ENCODE results near the gene TBX2. TPM values are rescaled to one million over a fixed set of nuclear protein-coding genes. Genes with fewer than 3 reads are reported as not detected.
A peak's percentile ranks its signal among the peaks of the same experiment; 100 is the strongest.
"Not testable (repeated sequence)": the region's sequence is repeated elsewhere in the genome, so short reads cannot be mapped to it uniquely, and the experiment has no call there.

Gene TBX2
- total RNA-seq, 1 donor from 2014 or later = 2.5 TPM

DNA sequence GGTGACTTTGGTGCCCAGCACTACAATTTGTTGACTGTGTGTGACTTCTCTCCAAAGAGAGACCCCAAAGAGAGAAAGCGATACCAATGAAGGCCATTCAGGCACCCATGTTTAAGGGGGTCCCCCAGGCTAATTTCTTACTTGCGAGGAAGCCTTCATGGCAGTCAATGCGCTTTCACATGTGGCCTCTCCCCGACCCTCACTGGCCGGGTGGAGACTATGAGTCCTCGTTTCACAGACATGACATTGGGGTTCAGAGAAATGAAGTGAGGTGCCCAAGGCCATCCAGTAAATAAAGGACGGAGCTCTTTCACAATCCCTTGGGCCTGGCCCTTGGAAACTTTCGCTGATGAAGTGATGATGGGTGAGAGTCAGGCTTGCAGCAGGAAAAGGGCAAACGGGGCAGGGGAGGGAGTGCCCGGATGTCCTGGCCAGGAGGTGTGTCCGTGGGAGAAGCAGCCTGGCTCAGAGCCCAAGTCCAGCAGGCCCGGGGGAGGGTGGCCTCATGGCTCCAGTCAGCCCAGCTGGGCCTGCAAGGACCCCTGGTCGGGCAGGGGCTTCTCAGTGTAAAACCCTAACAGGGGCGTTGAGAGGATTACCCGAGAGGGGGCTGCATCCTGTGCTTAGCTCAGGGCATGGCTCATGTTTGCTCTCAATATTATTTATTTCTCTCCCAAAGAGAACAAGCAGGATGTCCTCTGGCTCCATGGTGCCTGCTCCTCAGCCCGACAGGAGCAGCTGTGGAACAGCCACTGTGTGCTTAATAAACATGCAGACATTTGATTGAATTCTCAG, 14.7 kb downstream of the TBX2 start:
- no peak for DNase-seq

DNA sequence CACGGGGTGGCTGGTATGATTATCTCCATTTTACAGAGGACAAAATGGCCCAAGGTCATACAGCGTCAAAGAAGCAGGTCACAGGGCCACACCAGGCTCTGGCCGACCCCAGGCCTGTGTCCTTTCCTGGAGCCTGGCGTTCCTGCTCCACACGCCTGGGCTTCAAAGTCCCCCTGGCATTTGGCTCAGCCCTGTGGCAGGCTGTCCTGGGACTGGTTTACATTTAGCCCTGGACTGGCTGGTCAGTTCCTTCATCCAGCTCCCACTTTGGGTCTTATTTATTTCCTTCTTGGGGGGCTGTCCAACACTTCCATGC, 15.3 kb downstream of the TBX2 start:
- no peak for DNase-seq

DNA sequence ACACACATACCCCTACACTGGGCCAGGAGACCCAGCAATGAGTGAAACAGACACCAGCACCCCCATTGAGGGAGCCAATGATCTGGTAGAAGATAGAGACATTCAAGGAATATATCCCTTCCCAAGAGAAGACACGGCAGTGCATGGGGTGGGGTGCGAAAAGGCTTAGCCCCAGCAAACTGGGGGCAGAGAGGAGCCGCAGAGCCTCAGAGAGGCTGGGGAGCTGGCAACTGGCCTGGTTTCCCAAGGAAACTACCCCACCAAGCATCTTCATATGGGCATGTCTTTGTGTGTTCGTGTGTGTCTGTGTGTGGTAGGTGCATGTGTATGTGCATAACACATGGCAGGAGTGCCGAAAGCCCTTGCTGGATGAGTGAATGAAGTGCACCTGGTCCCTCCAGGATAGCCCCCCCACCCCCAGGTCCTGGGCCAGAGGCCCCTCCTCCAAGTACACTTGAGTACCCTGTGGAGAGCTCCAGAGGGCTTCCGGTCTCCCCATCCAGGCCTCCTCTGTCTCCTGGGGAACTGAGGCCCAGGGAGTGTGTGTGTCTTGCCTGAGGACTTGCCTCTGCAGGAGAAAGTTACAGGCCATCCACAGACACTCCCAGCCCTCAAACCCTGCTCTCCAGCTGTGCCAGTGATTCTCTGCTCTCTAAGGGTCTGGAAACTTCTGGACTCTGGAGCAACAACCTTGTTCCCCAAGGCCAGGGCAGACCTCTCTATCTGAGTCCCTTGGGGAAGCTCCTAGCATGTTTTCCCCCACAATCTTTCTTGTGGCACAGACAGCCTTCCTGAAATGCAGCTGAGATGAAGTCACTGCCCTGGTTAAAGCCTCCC, 15.9 kb downstream of the TBX2 start:
- DNase-seq = no peak

DNA sequence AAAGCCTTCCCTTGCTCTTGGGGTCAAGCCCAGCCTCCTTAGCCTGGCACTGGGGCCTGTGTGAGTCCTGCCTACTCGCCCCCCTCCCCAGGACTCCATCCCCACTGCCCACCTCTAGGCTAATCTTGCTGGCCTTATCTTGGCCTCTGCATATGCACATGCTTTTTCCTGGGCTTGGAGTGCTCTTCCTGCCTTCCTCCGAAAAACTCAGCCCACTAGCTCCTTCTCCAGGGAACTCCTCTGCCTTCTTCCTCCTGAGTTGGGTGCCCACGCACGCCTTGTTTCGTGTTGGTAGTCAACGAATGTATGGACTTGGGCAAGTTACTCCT, 16.5 kb downstream of the TBX2 start:
- no peak for DNase-seq

DNA sequence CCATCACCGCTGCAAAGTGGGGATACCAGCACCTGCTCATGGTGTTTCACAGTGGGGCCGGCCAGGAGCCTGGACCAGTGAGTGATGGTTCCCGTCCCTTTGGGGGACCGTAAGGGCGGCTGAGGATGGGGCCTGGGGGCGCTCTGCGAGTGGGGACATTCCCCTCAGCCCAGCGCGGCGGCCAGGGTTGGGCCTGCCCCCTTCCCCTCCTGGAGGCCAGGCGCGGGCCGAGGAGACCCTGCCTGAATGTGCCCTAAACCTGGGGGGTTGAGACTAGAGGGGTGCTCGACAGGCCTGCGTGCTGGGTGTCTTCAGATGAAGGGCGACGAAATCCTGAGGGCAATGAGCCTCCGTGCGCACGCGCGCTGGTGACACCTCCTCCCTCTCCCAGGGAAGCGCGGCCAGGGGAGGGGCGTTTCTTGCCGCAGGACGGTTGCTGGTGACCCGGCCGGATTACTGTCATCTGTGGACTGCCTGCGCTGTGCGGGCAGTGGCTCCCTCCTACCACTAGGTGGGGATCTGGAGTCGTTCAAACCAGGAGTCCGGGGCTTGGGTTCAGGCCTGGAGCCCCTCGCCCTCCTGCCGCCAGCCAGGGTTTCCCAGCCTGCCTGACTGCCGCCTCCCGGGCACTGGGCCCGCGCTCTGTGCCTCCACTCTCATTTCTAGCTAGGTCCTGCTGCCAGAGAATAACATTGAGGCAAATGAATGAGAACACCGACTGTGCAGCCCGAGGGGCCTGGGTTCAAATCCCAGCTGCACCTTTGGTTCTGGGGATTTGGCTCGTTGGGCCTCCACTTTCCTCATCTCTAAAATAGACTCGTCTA, 17.1 kb downstream of the TBX2 start:
- peak; percentile 68 for DNase-seq

DNA sequence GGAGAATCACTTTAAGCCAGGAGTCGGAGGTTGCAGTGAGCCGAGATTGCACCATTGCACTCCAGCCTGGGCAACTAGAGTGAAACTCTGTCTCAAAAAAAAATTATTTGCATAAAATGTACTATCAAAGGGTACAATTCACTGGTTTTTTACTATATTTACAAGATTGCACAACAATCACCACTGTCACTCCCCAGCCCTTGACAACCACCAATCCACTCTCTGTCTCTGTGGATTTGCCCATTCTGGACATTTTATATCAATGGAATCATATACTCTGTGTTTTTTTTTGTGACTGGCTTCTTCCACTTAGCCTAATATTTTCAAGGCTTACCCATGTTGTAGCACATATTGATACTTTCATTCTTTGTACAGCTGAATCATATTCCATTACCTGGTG, 18.8 kb downstream of the TBX2 start:
- DNase-seq = no peak

DNA sequence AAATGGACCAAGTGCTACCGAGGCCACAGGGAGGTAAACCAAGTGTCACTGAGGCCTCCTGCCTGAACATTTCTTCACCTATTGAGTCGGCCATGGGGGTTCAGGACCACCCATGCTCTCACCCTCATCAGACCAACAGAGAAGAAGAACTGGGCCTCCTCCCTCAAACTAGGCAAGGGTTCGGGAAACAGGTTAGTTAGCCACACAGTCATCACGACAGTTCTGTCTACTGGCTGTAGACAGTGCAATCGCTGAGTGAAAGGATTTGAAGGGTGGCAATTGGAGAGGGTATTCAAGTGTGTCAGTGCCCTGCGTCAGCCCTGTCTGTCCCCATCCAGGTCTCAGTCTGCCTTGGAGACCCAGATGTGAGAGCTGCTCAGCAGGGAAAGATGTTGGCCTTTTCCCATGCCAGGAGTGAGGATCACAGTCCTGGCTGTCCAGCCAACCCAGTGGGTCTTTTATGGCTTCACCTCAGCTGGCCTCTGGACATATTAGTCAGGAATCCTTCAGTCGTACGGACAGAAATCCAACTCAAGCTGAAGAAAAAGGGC, 19.9 kb downstream of the TBX2 start:
- DNase-seq = no peak

DNA sequence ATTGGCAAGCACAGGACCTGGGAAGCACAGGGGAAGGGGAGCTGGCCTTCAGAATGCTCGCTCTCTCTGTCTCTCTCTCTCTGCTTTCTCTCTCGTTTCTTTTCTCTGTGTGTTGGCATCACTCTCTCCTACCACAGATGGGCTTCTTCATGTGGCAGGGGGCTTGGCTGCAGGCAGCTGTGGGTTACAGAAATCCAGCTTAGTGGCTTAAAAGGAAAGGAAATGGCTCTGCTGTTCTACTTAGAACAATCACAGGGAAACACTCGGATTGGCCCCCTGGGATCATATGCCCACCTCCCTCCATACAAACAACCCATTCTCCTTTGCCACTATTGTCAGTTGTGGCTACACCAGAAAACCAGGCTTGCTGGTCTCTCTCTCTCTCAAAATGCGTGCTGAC, 20.4 kb downstream of the TBX2 start:
- DNase-seq = no peak

DNA sequence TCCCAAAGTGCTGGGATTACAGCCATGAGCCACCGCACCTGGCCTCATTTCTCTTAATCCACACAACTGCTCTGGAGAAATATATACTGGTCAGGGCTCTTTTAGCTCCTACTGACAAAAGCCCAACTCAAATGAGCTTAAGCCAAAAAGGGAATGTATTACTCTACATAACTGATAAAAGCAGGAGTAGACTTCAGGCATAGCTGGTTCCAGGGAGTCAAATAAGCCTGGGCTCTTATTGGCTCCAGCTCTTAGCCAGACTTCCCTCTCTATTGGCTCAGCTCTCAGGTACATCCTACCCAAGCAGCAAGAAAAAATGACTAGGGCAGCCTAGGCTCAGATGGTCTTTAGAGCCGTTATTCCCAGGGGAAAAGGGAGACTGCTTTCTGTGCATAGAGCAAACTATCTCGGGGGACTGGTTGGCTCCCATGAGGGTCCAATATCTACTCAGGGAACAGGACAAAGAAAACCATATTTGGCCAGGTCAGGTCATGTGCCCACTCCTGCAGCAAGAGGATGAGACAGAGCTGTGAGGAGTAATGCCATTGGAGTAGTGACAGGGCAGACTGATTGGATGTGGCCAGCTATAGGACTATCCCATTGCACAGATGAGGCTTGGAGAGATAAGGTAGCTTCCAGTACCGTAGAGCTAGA, 21.2 kb downstream of the TBX2 start:
- no peak for DNase-seq

DNA sequence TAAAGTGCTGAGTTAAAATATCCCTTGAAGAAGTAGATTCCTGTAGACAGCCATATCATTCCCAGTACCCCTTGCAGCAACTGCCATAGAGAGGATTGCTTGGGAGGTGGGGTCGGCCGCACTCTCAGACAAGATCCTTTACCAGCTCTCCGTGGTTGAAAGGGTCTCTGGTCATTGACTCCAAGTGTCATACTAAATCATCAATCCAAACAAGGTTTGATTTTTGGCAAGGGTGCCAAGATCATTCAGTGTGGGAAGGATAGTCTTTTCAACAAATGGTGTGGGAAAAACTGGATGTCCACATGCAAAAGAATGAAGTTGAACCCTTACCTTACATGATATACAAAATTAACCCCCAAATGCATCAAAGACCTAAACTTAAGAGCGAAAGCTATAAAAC, 21.8 kb downstream of the TBX2 start:
- no peak for DNase-seq

DNA sequence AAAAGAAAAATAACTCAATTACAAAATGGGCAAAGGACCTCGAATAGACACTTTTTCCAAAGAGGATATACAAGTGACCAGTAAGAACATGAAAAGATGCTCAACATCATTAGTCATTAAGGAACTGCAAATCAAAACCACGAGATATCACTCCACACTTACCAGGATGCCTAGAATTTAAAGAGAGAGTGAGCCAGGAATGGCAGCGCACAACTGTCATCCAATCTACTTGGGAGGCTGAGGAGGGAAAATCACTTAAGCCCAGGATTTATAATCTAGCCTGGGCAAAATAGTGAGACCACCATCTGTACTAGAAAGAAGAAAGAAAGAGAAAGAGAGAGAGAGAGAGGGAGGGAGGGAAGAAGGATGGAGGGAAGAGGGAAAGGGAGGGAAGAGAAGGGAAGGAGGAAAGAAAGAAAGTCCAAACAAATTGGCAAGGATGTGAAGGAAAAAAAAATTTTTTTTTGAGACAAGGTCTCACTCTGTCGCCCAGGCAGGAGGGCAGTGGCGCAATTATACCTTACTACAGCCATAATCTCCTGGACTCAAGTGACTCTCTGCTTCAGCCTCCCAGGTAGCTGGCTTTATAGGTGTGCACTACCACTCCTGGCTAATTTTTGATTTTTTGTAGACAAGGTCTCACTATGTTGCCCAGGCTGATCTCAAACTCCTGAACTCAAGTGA, 22.6 kb downstream of the TBX2 start:
- no peak for DNase-seq

DNA sequence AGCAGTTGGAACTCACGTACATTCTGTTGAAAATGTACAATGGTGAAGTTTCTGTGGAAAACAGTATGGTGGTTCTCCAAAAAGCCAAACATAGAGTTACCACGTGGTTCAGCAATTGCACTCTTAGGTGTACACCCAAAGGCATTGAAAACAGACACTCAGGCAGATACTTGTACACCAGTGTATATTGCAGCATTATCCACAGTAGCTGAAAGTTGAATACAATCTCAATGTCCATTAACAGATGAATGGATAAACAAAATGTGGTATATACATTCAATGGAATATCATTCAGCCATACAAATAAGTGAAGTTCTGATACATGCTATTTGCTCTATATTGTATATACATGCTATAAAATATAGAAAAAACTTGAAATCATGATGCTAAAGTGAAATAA, 23.2 kb downstream of the TBX2 start:
- no peak for DNase-seq

DNA sequence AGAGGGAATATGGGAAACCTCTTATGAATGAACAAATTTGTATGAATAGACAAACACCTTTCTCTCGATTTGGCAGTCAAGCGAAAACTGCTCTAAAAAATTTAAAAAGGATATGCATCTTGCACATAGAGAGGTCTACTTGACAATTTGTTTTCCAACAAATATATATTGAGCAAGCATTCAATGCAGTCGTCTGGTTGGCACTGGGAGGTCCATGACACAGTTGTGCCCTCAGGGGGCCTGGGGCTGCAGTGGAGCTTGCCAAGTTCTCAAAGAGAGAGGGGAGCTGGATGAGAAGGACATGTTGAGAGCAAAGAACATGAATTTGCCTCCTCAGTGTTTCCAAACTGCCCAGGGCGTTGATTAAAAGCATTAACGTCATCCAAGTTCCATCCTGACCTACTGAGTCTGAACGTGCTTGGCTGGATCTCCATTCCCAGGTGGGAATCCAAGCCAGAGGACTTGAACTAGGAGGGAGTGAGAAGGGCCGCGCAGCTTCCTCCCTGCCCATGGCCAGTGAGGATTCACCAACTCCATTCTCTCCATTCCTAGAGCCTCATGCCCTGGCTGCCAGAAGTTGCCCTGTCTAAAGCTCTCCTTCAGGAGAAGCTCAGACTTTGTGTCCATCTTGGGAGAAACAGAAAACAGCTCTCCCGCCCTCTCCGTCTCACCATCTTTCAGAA, 24.5 kb downstream of the TBX2 start:
- no peak for DNase-seq

DNA sequence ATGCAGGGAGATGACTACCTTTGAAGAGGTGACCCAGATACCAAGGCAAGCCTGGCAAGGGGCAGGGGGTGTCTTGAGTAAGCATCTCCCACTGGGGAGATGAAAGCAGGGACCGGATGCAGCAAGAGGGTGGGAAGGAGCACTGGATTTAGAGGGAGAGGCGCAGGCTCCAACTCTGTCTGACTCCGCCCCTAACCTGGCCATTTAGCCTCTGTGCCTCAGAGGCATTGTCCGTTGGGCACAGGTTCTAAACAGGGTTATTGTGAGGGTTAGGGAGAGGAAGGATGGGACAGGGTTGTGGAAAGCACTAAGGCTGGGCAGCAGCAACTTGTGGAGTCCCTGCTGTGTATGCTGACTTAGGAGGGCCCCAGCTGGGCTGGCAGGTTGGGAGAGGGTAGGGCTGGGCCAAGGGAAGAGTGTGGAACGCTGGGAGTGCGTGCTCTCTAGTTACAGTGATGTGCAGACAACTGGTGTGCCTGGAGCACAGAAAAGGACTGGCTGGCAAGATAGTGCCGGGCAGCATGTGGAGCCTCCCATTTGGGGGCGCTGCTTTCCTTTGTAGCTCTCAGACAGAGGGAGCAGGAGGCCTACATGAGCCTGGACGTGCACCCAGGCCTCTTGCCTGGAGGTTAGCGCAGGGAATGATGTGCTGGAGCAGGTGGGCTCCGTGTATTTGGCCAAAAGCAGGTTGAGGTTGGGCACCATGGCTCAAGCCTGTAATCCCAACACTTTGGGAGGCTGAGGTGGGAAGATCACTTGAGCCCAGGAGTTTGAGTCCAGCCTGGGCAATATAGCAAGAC, 26.2 kb downstream of the TBX2 start:
- DNase-seq = no peak

DNA sequence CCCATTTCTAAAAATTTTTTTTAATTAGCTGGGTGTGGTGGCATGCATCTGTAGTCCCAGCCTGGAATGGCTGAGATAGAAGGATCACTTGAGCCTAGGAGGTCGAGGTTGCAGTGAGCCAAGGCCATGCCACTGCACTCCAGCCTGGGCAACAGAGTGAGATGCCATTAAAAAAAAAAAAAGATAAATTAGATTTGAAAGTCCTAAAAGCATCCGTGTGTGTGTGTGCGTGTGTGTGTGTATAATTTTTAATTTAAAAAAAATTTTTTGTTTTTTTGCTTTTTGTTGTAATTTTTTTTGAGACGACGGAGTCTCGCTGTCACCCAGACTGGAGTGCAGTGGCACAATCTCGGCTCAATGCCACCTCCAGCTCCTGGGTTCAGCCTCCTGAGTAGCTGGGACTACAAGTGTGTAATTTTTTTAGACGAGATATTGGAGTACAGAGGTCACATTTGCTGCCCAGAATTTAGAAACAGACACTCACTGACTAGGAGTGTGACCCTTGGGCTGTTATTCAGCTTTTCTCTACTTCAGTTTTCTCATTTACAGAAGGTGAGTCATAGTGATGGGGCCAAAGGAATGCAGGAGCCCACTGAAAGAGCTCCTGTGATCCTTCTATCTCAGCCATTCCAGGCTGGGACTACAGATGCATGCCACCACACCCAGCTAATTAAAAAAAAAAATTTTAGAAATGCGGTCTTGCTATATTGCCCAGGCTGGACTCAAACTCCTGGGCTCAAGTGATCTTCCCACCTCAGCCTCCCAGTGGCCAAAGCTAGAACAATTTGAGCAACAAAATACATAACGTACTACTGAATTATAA, 27.1 kb downstream of the TBX2 start:
- no peak for DNase-seq

DNA sequence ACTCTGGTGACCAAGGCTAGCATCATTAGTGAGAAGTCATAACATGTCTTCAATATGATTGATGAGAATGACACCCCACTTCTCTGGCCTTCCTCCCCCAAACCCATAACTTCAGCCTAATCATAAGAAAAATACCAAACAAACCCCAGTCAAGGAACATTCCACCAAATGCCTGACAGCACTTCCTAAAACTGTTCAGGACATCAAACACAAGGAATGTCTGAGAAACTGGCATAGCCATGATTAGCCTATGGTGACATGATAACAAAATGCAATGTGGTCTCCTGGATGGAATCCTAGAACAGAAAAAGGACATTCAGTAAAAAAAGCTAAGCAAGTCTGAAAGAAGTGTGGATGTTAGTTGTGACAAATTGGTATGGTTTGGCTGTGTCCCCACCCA, 27.9 kb downstream of the TBX2 start:
- DNase-seq = no peak

DNA sequence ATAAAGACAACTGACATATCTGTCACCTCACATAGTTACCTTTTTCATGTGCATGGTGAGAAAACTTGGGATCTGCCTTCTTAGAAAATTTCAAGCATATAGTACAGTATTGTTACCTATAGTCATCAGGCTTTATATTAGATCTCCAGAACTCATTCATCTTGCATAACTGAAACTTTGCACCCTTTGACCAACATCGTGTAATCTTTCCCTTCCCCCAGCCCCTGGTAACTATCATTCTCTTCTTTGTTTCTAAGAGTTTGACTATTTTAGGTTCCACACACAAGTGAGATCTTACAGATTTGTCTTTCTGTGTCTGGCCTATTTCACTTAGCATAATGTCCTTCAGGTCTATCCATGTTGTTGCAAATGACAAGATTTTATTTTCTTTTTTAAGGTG, 29.6 kb downstream of the TBX2 start:
- no peak for DNase-seq

DNA sequence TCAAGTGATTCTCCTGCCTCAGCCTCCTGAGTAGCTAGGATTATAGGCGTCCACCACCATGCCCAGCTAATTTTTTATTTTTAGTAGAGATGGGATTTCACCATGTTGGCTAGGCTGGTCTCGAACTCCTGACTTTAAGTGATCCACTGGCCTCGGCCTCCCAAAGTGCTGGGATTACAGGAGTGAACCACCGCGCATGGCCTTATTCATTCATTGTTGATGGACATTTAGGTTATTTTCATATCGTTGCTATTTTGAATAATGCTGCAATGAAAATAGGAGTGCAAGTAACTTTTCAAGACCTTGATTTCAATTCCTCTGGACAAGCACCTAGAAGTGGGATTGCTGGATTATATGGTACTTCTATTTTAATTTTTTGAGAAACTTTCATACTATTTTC, 30.2 kb downstream of the TBX2 start:
- DNase-seq = not testable (repeated sequence)

DNA sequence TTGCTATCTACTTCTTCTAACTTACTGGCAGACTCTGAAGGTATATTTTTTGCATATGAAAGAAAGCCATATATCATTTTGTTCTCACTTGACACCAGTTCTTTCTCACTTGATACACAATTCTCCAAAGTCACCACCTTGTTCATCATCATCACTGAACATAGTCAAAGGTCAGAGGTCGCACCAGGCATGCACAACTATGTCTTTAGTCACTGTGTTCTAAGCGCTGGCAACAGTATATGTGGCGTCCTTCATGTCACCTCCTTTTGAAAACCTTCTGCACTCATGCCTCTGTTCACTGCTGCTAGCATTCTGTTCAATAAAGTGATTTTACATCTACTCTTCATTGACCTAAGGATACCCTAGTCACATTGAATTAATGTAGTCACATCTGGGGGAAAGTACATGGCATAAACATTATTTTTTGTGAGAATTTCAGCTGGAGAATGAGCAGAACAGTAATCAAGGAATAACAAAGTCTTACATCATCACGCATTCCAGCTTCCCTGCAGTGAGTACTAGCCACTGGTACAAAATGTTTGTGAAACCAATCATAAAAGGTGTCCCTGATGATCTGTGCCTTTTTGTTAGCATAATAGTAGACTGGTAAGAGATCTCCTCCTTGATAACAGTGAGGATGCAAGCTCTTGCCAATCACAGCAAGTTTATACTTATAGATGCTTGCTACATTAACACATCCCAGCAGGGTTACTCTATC, 32.1 kb downstream of the TBX2 start:
- no peak for DNase-seq
